ENCODE results near the gene MOCS3.

- TF ChIP-seq POLR2A (IDR thresholded peaks at IDR 0.05) = no peak
- no peak for TF ChIP-seq CTCF (IDR thresholded peaks at IDR 0.05)
- no peak for TF ChIP-seq EP300 (IDR thresholded peaks at IDR 0.05)
Measured at GRCh38 chr20:50909413-50909812, 49.2 kb upstream of the MOCS3 start.
